HG03457 (cell line): ENCODE data around the gene CREB3.

Source experiments
- ATAC-seq: cut with Tn5 transposase; IDR thresholded peaks from one replicate; pipeline ENCODE4 v1.9.1; 2021; ENCODE audit warnings: moderate number of reproducible peaks; ENCODE audit not compliant: unreplicated experiment

Gene CREB3

DNA sequence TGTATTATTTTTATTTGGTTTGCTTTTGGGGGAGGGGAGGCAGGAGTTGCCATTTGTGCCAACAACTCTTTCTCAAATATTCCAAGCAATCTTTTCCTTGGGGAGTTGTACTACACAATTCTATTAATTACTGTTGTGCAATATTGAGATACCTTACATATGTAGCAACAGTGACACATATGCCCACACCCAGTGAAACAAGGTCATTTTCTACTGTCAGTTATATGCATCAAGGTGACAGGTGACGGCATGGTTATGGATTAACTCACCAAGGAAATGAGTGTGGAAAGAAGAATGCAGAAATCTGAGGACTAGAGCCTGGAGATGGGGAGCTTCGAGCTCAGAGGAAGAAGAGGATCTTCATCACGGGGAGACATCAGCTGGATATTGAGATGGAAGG is 39.5 kb downstream of the CREB3 start:
- ATAC-seq: no peak

DNA sequence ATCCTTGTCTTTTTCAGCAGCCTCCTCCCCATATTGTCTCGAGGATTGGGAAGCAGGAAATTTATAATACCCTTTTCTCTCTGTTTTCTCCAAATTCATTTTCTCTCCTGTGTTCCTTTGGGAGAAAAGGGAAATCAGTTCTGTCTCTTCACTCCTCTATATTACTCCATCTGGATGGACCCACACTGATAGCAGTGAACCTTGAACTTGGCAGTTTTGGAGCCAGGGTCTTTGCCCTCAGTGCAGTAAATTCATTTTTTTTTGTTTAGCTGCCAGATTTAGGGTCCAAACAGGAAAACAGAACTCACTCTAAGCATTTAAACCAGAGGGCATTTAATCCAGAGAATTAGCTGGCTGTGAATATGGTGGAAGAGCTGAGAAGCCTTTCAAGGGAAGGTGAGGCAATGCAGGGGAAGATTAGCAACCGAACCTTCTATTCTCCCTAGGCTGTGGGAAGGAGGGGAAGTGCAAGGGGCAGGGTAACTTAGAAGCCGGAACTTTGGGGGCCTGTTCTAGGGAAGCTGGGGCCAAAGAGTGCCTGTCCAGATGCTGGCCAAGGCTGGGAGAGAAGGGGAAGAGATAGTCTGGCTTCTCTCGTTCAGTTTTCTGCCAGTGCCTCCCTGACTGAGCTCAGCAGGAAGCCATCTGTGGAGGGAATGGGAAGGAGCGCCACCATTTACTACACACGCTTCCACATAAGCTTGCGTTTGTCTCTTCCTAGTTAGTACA is 42.6 kb downstream of the CREB3 start:
- ATAC-seq: no peak

DNA sequence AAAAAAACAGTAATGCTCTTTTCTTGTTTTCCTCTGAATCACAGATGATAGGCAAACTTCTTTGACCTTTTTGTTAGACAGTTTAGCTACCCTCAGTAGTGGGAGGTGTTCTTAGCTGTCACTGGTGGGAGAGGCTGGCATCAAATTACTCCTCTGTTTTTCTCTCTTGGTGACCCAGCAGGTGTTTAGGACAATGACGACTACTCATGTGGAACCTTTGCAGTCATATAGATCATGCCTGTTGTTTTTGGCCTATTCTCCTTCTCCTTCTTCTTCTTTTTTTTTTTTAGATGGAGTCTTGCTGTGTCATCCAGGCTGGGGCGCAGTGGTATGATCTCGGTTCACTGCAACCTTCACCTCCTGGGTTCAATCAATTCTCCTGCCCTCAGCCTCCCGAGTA is 43.6 kb downstream of the CREB3 start:
- no peak for ATAC-seq

DNA sequence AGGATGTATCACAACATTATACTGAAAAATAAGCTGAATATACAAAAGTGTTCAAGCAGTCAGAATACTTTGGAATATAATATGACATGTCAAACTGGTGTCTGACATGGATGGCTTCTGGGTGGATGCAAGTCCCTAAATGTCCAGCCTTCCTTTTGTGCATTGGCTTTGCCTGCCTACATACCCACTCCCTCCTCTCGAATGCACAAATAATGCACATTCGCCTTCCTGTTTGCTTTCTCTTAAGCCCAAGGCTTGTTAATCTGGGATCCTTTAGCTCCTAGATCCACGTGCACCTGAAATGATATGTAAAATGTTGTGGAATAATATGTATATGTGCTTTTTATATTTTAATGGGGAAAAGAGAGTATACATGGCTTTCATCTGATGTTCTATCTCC is 46.0 kb downstream of the CREB3 start:
- no peak for ATAC-seq

DNA sequence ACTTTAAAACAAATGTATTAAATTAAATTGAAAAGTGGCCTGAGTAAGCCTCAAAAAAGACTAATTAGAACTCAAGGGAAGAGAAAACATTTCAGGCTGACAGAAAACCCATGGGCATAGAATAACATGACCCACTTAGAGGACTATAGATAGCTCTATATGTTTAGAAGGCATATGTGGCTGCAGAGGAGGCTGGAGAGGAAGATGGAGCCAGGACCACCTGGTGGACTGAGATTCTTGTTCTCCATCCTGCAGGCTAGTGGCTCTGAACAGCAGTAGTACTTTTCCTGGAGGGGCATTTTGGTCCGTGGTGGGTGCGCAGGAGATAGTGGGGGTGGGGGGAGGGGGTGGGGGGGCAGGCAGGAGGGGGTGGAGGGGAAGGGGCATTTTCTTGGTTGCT is 48.6 kb downstream of the CREB3 start:
- ATAC-seq: no peak

DNA sequence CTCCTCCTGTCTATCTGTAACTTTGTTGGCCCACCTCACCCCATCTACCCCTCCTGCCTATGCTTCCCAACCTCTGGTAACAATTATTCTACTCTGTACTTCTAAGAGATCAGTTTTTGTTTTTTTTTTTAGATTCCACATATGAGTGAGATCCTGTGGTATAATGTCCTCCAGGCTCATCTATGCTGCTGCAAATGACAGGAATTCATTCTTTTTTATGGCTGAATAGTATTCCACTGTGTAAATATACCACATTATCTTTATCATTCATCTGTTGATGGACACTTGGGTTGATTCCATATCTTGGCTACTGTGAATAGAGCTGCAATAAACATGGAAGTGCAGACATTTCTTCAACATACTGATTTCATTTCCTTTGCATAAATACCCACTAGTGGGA is 51.0 kb downstream of the CREB3 start:
- ATAC-seq: no peak
